GM13976 (cell line): ENCODE data around the gene NIN.

Experiments used
- DNase-seq: peaks from one replicate; pipeline ENCODE4 v3.0.0; 2012; ENCODE audit warnings: low spot score
- in situ Hi-C: fragments of 300-500 bp; cut with MboI; formaldehyde crosslinking; loops from one replicate; pipeline ENCODE4 v1.12.0; 2022; ENCODE audit warnings: low sequenced_read_pairs, mixed read lengths, inconsistent platforms; ENCODE audit not compliant: unreplicated experiment
- TF ChIP-seq, protein P1 (sequence below): IDR thresholded peaks from 2 replicates; pipeline ENCODE4 v1.5.1; 2012; ENCODE audit warnings: borderline replicate concordance, mild to moderate bottlenecking; ENCODE audit not compliant: insufficient read depth; ENCODE audit errors: extremely low read depth, missing control alignments, control extremely low read depth

NIN gene

DNA sequence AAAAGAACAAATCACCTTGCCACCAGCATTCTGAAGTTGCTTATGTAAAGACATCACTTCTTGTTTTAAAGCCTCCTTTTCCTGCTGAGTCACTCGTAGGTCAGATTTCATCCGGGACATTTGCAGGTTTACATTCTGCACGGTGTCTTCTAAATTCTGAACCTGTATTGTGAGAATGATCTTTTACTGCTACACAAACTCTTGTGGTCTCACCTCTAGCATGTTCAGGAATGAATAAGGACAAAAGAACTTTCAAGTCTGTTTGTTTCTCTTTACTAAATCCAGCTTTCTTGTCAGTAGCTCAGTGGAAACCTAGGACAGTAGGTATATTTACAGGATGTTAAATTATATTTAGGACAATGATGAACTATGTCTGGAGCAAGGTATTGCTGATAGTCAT, 89.4 kb downstream of the NIN start:
- no peak for DNase-seq

GRCh38 chr14:50740856-50741255, 90.1 kb downstream of the NIN start:
- TF ChIP-seq, protein P1, sequence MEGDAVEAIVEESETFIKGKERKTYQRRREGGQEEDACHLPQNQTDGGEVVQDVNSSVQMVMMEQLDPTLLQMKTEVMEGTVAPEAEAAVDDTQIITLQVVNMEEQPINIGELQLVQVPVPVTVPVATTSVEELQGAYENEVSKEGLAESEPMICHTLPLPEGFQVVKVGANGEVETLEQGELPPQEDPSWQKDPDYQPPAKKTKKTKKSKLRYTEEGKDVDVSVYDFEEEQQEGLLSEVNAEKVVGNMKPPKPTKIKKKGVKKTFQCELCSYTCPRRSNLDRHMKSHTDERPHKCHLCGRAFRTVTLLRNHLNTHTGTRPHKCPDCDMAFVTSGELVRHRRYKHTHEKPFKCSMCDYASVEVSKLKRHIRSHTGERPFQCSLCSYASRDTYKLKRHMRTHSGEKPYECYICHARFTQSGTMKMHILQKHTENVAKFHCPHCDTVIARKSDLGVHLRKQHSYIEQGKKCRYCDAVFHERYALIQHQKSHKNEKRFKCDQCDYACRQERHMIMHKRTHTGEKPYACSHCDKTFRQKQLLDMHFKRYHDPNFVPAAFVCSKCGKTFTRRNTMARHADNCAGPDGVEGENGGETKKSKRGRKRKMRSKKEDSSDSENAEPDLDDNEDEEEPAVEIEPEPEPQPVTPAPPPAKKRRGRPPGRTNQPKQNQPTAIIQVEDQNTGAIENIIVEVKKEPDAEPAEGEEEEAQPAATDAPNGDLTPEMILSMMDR = no peak
- in situ Hi-C loops = no loop called here
- DNase-seq = no peak

More for the DNA sequence above, 89.4 kb downstream of the NIN start:
- in situ Hi-C loops = no loop called here
- TF ChIP-seq, protein P1 = no peak

DNA sequence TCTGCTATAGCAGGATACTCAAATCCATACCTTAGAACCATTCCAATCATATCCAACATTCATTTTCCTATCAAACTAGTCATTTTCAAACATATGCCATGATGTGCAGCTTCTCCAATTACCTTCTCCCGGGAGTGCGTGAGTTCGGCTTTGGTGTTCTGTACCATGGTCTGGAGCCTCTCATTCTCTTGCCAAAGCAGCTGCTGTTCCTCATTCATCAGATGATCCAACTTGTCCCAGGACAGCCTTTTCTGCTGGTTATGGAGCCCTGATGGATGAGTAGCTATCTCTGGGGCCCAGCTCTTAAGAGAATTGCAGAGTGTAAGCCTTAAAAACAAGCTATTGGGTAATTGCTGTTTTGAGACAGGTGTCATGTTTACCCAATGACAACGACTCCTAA, 91.8 kb downstream of the NIN start:
- in situ Hi-C loops = no loop called here
- TF ChIP-seq, protein P1 = no peak
- no peak for DNase-seq

DNA sequence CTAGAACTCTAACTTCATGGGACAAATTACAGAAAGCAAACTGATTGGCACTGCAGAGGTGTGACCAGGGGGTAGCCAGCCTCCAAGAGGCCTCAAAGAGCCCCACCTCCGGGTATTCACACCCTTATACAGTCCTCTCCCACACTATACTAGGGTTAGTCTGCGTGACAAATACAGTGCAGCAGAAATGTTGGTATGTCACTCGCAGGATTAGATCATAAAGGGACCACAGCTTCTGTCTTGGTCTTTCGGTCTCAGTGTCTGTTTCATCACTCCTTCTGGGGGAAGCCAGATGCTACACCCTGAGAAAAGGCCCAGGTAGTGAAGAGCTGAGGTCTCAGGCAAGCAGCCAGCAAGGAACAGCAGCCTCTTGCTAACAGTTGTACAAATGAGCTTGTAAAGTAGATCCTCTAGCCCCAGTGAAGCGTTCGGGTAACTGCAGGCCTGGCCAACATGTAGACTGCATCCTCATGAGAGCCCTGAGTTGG, 94.0 kb downstream of the NIN start:
- DNase-seq = peak; percentile 69
- in situ Hi-C loops = no loop called here
- TF ChIP-seq, protein P1 = no peak

DNA sequence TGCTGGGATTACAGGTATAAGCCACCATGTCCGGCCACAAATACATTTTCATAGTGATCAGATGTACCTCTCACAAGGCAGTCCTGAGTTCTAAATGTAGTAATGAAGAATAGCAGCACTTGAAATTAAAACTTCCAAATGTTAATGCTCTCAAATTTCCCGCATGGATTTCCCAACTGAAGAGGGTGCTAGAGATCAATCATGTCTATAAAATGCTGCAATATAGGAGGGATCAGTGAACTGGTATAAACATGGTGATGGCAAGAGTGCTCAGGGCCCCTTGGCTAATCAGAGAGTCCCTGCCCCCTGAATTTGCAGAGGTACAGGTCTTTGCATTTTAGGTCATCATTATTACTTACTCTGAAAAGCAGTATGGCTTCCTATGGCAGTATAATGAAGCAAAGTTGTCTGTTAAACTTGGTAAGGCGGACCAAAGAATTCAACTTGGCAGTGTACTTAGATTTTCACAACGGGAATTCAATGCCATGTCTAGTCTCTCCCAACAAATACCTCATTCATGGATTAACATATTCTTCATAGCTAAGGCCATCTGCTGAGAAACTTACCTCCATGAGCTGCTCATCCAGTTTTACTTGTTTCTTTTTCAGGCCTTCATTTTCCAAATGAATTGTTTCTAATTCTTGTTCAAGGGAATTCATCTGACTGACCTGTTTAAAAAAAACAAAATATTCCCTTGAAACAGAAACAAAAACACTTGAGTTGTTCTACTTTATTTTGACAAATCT, 95.8 kb downstream of the NIN start:
- TF ChIP-seq, protein P1 = no peak
- in situ Hi-C loops = no loop called here
- DNase-seq = no peak

DNA sequence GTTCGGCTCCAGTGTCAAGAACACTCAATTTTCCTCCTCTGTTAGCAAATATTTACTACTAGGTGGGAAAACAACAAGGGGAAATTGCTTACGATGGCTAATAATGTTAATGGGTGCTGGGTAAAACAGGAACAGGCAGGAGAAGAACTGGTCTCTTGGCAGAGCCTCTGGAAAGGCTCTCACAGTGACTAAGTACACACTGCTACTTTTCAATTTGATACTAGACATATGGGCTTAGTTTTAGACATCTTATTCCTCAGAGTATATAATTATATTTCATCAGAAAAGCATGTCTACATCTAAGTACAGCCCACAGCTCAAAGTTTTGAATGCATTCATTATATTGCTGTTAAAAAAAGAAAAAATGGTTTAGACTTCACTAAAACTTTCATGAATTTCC, 97.5 kb downstream of the NIN start:
- TF ChIP-seq, protein P1 = no peak
- no peak for DNase-seq

More for the DNA sequence above, 97.5 kb downstream of the NIN start:
- in situ Hi-C loops = no loop called here
